Astrocyte (in vitro differentiated cells and primary cell): Measurements from ENCODE around the gene PDE1A.

ENCODE experiments used
- EZH2 ChIP-seq: IDR thresholded peaks from 2 replicates; pipeline ENCODE4 v1.6.1; 2012; ENCODE audit warnings: mild to moderate bottlenecking, low read length, inconsistent platforms; ENCODE audit not compliant: insufficient read depth
- TF ChIP-seq, protein P1 (sequence below): IDR thresholded peaks from 2 replicates; pipeline ENCODE4 v1.5.1; 2011; ENCODE audit warnings: low read depth, mild to moderate bottlenecking, inconsistent platforms, low read length, moderate library complexity; ENCODE audit not compliant: insufficient read depth

DNA sequence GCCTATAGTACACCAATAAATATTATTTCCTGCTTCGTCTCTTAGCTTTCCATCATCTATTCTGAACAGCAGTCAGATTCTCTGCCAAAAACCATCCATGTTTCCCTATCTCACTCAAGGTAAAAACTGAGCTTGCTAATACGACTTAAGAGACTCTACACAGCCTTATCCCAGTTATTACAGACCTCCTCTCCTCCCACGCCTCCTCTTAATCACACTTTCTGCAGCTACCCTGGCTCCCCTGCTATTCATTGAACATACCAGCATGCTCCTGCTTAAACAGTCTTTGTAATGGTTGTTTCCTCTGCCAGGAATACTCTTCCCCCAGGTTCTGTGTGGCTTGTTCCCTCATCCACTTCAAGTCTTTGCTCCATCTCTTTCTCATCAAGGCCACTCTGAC lies 81.5 kb downstream of the PDE1A start:
- TF ChIP-seq, protein P1, sequence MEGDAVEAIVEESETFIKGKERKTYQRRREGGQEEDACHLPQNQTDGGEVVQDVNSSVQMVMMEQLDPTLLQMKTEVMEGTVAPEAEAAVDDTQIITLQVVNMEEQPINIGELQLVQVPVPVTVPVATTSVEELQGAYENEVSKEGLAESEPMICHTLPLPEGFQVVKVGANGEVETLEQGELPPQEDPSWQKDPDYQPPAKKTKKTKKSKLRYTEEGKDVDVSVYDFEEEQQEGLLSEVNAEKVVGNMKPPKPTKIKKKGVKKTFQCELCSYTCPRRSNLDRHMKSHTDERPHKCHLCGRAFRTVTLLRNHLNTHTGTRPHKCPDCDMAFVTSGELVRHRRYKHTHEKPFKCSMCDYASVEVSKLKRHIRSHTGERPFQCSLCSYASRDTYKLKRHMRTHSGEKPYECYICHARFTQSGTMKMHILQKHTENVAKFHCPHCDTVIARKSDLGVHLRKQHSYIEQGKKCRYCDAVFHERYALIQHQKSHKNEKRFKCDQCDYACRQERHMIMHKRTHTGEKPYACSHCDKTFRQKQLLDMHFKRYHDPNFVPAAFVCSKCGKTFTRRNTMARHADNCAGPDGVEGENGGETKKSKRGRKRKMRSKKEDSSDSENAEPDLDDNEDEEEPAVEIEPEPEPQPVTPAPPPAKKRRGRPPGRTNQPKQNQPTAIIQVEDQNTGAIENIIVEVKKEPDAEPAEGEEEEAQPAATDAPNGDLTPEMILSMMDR, result no peak
- no peak for TF ChIP-seq EZH2
